NCI-H774 (cell line): ENCODE results near the gene TSBP1.
"Not testable (repeated sequence)": the region's sequence is repeated elsewhere in the genome, so short reads cannot be mapped to it uniquely, and the experiment has no call there.

ENCODE experiments used
- DNase-seq: peaks from one replicate; lab custom pipeline; 2025; lab: John Stamatoyannopoulos, UW

Gene TSBP1

GRCh38 chr6:32288426-32288825, 83.3 kb downstream of the TSBP1 start:
- DNase-seq: no peak

DNA sequence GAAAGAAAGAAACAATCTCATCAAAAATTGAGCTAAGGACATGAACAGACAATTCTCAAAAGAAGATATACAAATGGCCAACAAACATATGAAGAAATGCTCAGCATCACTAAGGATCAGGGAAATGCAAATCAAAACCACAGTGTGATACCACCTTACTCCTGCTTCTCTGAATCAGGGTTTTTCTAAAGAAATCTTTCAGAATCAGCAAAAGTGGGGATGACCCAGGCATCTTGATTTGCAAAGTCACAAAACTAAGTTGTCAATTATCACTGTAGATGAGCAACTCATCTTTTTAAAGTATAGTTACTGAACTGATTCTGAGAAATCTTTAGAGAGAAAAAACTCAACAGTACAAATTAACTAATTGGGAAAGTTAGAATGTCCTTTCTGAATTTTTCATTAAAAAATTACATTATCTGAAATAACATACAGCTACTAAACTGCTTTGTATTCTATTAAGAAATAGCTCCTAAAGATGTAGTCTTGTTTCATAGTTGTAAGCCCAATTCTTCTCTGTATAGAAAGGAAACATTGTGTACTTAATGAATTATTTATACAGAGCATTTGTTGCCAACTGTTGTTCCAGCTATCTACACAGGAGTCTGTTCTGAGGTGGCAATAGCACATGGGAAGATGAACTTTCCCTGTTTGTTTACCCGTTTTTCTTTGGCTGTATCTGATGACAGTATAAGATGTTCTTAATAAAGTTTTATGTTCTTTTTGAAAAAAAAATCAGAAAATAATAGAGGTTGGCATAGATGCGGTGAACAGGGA, 97.7 kb downstream of the TSBP1 start:
- DNase-seq: not testable (repeated sequence)

DNA sequence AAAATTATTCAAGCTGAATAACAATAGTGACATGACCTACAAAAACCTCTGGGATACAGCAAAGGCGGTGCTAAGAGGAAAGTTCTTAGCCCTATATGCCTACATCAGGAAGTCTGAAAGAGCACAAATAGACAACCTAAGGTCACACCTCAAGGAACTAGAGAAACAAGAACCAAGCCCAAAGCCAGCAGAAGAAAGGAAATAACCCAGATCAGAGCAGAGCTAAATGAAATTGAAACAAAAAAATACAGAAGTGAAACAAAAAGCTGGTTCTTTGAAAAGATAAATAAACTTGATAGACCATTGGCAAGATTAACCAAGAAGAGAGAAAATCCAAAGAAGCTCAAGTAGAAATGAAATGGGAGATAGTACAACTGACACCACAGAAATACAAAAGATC, 100.3 kb downstream of the TSBP1 start:
- no peak for DNase-seq

DNA sequence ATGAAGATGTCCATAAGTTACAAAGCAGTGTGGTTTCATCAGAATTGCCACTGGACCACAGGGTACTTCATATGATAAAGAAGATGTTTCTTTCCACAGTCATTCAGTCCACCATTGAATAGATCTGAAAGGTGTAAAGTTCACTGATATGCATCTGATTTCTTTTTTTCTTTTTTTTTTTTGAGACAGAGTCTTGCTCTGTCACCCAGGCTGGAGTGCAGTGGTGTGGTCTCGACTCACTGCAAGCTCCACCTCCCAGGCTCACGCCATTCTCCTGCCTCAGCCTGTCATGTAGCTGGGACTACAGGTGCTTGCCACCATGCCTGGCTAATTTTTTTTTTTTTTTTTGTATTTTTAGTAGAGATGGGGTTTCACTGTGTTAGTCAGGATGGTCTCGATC, 103.2 kb downstream of the TSBP1 start:
- DNase-seq: not testable (repeated sequence)

- no peak for DNase-seq
These were observed 104.7 kb downstream of the TSBP1 start for GRCh38 chr6:32267035-32267434.

DNA sequence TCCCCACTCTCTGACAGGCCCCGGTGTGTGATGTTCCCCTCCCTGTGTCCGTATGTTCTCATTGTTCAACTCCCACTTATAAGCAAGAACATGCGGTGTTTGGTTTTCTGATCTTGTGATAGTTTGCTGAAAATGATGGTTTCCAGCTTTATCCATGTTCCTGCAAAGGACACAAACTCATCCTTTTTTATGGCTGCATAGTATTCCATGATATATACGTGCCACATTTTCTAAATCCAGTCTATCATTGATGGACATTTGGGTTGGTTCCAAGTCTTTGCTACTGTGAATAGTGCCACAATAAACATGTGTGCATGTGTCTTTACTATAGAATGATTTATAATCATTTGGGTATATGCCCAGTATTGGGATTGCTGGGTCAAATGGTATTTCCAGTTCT, 114.4 kb downstream of the TSBP1 start:
- DNase-seq: not testable (repeated sequence)

- DNase-seq: no peak
These were observed 116.2 kb downstream of the TSBP1 start for GRCh38 chr6:32255199-32256153.

DNA sequence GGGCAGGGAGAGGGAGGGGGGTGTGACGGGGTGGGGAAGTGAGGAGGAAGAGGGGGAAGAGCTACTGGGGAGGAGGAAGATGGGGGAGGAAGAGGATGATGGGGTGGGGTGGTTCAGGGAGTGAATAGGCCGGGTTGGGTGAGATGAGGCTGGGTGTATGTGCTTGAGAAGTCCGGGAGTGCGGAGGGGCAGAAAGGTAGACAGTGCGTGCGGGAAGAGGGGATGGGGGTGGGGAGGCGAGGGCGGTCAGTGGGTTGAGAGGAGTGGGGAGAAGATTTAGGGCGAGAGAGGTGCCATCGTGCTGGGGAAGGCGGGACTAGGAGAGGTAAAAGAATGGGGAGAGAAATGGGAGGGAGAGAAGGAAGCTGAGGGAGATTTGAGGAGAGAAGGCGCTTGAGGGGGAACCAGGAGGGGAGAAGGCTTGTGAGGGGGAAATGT, 116.9 kb downstream of the TSBP1 start:
- no peak for DNase-seq

GRCh38 chr6:32252331-32253009, 119.2 kb downstream of the TSBP1 start:
- DNase-seq: no peak

DNA sequence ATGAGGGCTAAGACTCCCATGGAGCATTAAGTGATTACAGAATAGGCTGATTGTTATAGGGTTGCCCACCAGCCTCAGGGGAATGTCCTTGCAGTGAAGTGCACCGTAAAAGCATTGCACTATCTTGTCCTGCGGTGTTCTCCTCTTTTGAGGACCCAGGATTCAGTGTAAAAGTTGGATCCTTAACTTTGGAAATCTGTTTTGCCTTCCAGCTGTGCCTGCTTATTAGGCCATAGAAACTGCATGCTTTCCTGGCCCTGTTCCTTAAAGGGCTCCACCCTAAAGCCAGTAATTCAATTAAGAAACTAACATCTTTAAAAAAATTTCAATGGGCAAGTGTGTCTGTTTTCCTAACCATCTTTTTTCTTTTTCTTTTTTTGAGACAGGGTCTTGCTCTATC, 122.4 kb downstream of the TSBP1 start:
- no peak for DNase-seq

DNA sequence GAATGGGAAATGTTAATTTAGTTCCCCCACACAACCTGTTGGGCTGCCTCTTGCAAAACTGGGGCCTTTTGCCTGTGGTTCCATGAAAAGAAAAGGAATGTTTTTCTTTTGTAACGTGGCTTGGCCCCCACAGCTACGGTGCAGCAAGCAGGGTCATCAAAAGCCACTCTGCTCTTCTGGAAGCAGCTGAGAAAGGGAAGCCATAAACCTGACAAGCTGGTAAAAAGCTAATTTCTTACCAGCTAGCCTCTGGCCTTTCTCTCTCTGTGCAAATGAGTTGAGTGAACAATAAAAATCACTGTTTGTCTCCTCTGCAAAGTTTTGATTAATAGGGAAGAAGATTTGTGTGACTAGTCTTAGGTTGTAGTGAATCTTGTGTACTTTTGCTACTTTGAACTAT, 124.3 kb downstream of the TSBP1 start:
- DNase-seq: no peak

DNA sequence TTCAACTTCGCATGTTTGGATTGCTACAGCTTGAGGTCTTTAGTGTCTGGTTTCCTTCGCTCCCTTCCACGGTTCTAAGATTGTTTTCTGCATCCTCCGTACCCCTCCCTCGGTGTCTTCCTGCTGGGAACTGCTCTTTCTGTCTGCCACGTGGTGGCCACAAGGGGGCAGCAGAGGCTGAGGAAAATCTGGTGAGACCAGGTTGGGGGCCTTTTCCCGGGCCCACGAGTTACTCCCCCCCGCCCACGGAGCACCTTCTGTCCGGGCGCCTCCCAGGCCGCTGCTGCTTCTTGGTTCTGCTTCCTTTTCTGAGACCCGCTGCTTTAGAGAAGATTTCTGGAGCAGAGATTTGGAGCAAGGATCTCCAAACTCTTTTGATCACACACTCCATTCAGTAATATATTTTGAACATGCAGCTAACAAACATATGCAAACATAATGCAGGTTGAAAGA, 126.7 kb downstream of the TSBP1 start:
- DNase-seq: peak; percentile 4

- DNase-seq: no peak
These were observed 127.4 kb downstream of the TSBP1 start for GRCh38 chr6:32244270-32244669.
